HEK293T (cell line): ENCODE measurements around the gene CENATAC.

Experiments
- ARNT ChIP-seq: fragments of 450-650 bp; IDR thresholded peaks from 2 replicates; pipeline ENCODE4 v1.6.1; 2017; ENCODE audit warnings: mild to moderate bottlenecking
- BHLHE40 ChIP-seq: fragments of 450-650 bp; IDR thresholded peaks from 2 replicates; pipeline ENCODE4 v1.6.1; 2016; ENCODE audit warnings: mild to moderate bottlenecking, moderate library complexity, borderline replicate concordance
- FOXA1 ChIP-seq: fragments of 450-650 bp; IDR thresholded peaks from 2 replicates; pipeline ENCODE4 v1.6.1; 2016; ENCODE audit warnings: mild to moderate bottlenecking
- FOXK2 ChIP-seq: fragments of 450-650 bp; IDR thresholded peaks from 2 replicates; pipeline ENCODE4 v1.6.1; 2016; ENCODE audit warnings: mild to moderate bottlenecking
- L3MBTL2 ChIP-seq: fragments of 450-650 bp; conservative IDR thresholded peaks from 2 replicates; pipeline ENCODE4 v1.6.1; 2016; ENCODE audit warnings: mild to moderate bottlenecking
- PKNOX1 ChIP-seq: fragments of 450-650 bp; IDR thresholded peaks from 2 replicates; pipeline ENCODE4 v1.6.1; 2016
- SP1 ChIP-seq: fragments of 450-650 bp; IDR thresholded peaks from 2 replicates; pipeline ENCODE4 v1.6.1; 2017
- SUZ12 ChIP-seq: fragments of 450-650 bp; IDR thresholded peaks from 2 replicates; pipeline ENCODE4 v1.6.1; 2016; ENCODE audit warnings: mild to moderate bottlenecking

GRCh38 chr11:119028346-119029068 is 30.6 kb downstream of the CENATAC start:
- no peak for TF ChIP-seq L3MBTL2
- TF ChIP-seq ARNT: no peak
- TF ChIP-seq SUZ12: no peak
- no peak for TF ChIP-seq FOXK2
- no peak for TF ChIP-seq SP1
- TF ChIP-seq PKNOX1: no peak
- no peak for TF ChIP-seq FOXA1
- no peak for TF ChIP-seq BHLHE40
